ENCODE data around the gene CRTC3.
"Not testable (repeated sequence)": the region's sequence is repeated elsewhere in the genome, so short reads cannot be mapped to it uniquely, and the experiment has no call there.

The CRTC3 gene

GRCh38 chr15:90624278-90624981, 94.7 kb downstream of the CRTC3 start:
- no peak for DNase-seq (ENCODE audit: low read depth)

GRCh38 chr15:90625037-90625436, 95.3 kb downstream of the CRTC3 start:
- no peak for DNase-seq (ENCODE audit: low read depth)

DNA sequence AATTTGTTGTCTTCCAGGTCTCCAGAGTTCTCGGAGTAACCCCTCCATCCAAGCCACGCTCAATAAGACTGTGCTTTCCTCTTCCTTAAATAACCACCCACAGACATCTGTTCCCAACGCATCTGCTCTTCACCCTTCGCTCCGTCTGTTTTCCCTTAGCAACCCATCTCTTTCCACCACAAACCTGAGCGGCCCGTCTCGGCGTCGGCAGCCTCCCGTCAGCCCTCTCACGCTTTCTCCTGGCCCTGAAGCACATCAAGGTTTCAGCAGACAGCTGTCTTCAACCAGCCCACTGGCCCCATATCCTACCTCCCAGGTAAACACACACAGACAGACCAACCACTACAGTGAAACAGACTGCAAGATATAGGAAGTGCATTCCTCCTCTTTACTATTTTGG, 99.5 kb downstream of the CRTC3 start:
- no peak for DNase-seq (ENCODE audit: low read depth)

GRCh38 chr15:90633360-90633759, 103.6 kb downstream of the CRTC3 start:
- no peak for DNase-seq (ENCODE audit: low read depth)

DNA sequence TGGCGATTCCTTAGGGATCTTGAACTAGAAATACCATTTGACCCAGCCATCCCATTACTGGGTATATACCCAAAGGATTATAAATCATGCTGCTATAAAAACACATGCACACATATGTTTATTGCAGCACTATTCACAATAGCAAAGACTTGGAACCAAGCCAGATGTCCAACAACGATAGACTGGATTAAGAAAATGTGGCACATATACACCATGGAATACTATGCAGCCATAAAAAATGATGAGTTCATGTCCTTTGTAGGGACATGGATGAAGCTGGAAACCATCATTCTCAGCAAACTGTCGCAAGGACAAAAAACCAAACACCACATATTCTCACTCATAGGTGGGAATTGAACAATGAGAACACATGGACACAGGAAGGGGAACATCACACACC, 107.3 kb downstream of the CRTC3 start:
- DNase-seq (ENCODE audit: low read depth): not testable (repeated sequence)

GRCh38 chr15:90637693-90638092, 108.0 kb downstream of the CRTC3 start:
- no peak for DNase-seq (ENCODE audit: low read depth)

GRCh38 chr15:90638201-90638691, 108.5 kb downstream of the CRTC3 start:
- DNase-seq (ENCODE audit: low read depth): no peak

GRCh38 chr15:90638963-90639362, 109.2 kb downstream of the CRTC3 start:
- no peak for DNase-seq (ENCODE audit: low read depth)

DNA sequence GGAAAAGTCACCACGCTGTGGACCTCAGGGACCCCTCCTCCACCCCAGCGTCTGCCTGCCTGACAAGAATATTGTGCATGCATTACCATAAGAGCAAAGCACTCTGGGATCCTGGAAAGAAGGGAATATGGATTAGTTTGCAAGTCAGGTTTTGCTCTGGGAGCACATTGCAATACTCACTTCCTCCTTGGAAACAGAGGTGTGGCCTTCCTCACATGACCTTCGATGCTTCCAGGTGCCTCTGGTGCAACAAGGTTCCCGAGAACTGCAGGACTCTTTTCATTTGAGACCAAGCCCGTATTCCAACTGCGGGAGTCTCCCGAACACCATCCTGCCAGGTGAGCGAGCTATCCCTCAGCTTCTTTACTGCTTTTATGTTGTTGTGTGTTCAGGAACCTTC, 111.1 kb downstream of the CRTC3 start:
- no peak for DNase-seq (ENCODE audit: low read depth)

DNA sequence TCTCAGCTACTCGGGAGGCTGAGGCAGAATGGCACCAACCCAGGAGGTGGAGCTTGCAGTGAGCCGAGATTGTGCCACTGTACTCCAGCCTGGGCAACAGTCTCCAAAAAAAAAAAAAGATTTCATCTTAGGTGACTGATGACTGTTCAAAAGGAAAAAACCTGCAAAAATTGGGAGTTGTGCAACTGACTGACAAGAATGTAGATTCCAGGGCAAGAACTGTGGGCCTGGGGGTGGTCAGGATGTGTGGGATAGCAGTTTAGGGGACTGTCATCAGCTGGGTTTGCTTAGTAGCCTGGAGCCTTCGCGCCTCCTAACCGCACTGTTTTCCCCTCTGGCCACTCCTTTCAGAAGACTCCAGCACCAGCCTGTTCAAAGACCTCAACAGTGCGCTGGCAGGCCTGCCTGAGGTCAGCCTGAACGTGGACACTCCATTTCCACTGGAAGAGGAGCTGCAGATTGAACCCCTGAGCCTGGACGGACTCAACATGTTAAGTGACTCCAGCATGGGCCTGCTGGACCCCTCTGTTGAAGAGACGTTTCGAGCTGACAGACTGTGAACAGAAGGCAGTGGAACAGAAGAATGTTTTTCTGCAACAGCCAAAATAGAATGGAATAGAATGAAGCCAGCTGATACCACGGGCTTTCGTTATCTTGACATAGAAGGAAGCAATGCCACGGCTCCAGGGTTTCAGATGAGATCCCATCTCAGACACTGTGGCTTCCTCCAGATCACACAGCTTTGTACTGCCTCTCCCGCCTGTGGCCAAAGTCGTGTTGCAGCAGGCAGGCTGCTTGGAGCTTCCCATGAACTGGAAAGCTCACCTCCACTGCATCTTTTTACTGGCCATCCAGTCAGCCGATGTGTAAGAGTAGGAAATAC, 112.1 kb downstream of the CRTC3 start:
- no peak for DNase-seq (ENCODE audit: low read depth)

DNA sequence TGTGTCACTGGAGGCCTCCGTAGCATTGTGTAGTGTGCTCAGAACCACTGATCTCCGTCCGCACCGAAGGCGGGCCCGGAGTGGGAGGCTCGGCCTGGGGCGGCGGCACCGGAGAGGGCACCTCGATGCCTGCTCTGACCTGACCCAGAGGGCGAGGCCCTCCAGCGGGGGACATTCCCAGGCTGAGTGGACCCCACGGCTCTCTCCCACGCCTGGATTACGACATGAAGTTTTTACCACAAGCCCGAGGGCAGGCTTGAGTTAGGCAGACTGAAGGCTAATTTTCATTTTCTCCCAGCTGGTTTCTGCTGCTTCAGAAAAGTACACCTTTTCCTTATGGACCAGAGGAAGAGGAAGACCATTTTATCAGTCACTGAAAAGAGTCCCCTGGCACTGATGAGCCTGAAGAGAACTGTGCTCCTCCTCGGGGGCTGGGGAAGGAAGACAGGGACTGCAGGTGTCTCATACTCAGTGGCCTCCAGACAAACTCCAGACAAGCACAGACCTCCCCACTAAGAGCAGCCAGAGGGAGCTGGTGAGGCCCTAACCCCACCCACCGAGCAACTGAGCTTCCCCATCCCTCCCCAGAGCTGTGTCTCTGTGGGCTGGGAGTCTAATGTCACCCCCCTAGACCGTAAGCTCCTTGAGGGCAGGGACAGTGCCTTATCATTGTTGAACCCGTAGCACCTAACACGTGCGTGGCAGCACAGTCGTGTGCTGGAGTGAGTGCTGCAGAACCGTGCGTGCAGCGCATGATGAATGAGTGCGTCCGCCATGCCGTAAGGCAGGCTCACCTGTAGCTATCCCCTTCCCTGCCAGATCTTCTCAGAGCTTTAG, 113.0 kb downstream of the CRTC3 start:
- no peak for DNase-seq (ENCODE audit: low read depth)

GRCh38 chr15:90643301-90643632, 113.5 kb downstream of the CRTC3 start:
- no peak for DNase-seq (ENCODE audit: low read depth)

DNA sequence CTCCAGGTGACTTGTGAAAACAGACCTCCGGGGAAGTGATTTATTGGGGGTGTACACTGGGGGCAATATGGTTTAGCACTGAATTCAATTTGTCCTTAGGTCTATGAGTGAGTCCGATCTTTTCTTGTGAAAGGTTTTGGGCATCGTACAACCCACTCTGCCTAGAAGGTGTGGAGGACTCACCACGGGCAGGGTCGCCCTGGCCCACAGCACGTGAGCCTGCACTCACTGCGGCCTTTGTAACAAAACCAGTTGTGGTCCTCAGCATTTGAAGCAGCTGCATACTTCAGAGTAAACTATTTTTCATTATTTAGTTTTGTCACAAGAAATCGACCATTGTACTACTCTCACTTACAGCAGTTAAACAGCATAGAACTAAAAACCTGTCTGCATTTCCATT, 114.8 kb downstream of the CRTC3 start:
- DNase-seq (ENCODE audit: low read depth): no peak

- DNase-seq (ENCODE audit: low read depth): no peak
Measured at GRCh38 chr15:90644952-90645725, 115.4 kb downstream of the CRTC3 start.

DNA sequence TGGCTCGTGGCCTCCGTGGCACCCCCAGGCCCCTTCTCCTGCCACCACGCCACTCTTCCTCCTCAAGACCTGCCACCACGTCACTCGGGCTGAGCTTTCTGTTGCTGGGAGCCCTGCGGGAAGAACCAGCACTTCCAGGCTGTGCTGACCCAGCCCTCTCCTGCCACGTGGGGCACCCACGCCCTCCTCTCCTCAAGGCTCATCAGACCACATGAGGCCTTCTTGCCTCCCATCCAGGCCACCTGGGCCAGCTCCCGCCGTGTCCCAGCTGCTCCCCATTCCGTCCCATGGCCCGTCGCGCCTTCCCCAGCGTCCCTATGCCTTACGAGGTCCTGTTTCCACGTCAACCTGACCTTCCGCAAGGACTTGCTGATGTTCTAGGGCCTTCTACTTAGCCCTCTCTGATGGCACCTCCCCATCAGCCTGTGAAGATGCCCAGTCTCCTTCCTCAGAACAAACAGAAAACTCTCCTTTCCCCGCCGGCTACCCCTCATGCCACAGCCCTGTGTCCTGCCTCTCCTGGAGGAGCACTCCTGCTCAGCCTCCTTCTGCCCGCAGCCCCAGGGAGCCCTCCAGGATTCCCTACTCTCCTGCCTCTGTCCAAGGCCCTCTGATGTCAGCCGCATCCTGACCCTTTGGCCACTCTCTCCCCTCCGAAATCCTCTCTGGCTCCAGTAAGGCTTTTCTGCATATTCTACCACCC, 116.3 kb downstream of the CRTC3 start:
- no peak for DNase-seq (ENCODE audit: low read depth)

- no peak for DNase-seq (ENCODE audit: low read depth)
Measured at GRCh38 chr15:90646662-90647305, 117.1 kb downstream of the CRTC3 start.

DNA sequence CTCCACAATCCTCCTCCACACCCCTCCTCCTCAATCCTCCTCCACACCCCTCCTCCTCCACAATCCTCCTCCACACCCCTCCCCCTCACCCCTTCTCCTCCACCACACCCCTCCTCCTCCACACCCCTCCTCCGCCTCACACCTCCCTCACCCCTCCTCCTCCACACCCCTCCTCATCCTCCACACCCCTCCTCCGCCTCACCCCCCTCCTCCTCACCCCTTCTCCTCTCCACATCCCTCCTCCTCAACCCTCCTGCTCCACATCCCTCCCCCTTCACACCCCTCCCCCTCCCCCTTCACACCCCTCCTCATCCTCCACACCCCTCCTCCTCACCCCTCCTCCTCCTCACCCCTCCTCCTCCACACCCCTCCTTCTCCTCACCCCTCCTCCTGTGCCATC, 117.6 kb downstream of the CRTC3 start:
- DNase-seq (ENCODE audit: low read depth): no peak

GRCh38 chr15:90648137-90649070, 118.7 kb downstream of the CRTC3 start:
- DNase-seq (ENCODE audit: low read depth): no peak
